Measurements from ENCODE around the gene DCP2.

DCP2 gene

GRCh38 chr5:113039934-113040285 lies 63.3 kb downstream of the DCP2 start:
- H3K4me2 ChIP-seq (ENCODE audit: low read length), result no peak overlapping the region
- H3K9me3 ChIP-seq (ENCODE audit: control insufficient read depth, insufficient read depth, low read length), result no peaks in the 10 kb centered on the region
- no peak overlapping the region for H3K27ac ChIP-seq (ENCODE audit: low read depth, low read length)
- H3K27me3 ChIP-seq (ENCODE audit: control insufficient read depth, low read length), result peaks cover 4% of the 10 kb centered on the region; the same call in 1 of the 2 replicates
- TF ChIP-seq EZH2phosphoT487 (IDR thresholded peaks at IDR 0.05; ENCODE audit: borderline replicate concordance, low read length) (no peak), CTCF (IDR thresholded peaks at IDR 0.05; ENCODE audit: low read depth, low read length, poor library complexity, severe bottlenecking) (no peak)
- H3K79me2 ChIP-seq (ENCODE audit: control insufficient read depth, low read length), result no peaks in the 10 kb centered on the region
- no peaks in the 10 kb centered on the region for H3K9me2 ChIP-seq (replicated peaks; ENCODE audit: control insufficient read depth, low read length)
- no peaks in the 10 kb centered on the region for H3K4me1 ChIP-seq (ENCODE audit: control insufficient read depth, low read length)
- no peaks in the 10 kb centered on the region for H4K20me1 ChIP-seq (ENCODE audit: control insufficient read depth, insufficient read depth, low read depth, low read length)
- no peak overlapping the region for H3K4me3 ChIP-seq (ENCODE audit: low read length)
- no peaks in the 10 kb centered on the region for H3F3A ChIP-seq (ENCODE audit: control insufficient read depth, insufficient read depth)
- H3K36me3 ChIP-seq (ENCODE audit: control insufficient read depth, low read length), result no peaks in the 10 kb centered on the region

- H3K9me2 ChIP-seq (replicated peaks; ENCODE audit: control insufficient read depth, low read length), result no peaks in the 10 kb centered on the region
- H3F3A ChIP-seq (ENCODE audit: control insufficient read depth, insufficient read depth), result no peaks in the 10 kb centered on the region
- no peak overlapping the region for H3K4me2 ChIP-seq (ENCODE audit: low read length)
- no peak overlapping the region for H3K27ac ChIP-seq (ENCODE audit: low read depth, low read length)
- H3K4me3 ChIP-seq (ENCODE audit: low read length), result no peak overlapping the region
- peaks cover 4% of the 10 kb centered on the region; the same call in 1 of the 2 replicates for H3K27me3 ChIP-seq (ENCODE audit: control insufficient read depth, low read length)
- H3K79me2 ChIP-seq (ENCODE audit: control insufficient read depth, low read length), result no peaks in the 10 kb centered on the region
- TF ChIP-seq CTCF (IDR thresholded peaks at IDR 0.05; ENCODE audit: low read depth, low read length, poor library complexity, severe bottlenecking) (no peak), EZH2phosphoT487 (IDR thresholded peaks at IDR 0.05; ENCODE audit: borderline replicate concordance, low read length) (no peak)
- no peaks in the 10 kb centered on the region for H3K4me1 ChIP-seq (ENCODE audit: control insufficient read depth, low read length)
- no peaks in the 10 kb centered on the region for H3K36me3 ChIP-seq (ENCODE audit: control insufficient read depth, low read length)
- no peaks in the 10 kb centered on the region for H4K20me1 ChIP-seq (ENCODE audit: control insufficient read depth, insufficient read depth, low read depth, low read length)
- no peaks in the 10 kb centered on the region for H3K9me3 ChIP-seq (ENCODE audit: control insufficient read depth, insufficient read depth, low read length)
Observed at GRCh38 chr5:113040672-113041260, 64.2 kb downstream of the DCP2 start.

GRCh38 chr5:113042491-113043243 lies 66.1 kb downstream of the DCP2 start:
- Histone ChIP-seq H3F3A (ENCODE audit: control insufficient read depth, insufficient read depth) (no peaks in the 10 kb centered on the region), H3K79me2 (ENCODE audit: control insufficient read depth, low read length) (no peaks in the 10 kb centered on the region), H3K4me1 (ENCODE audit: control insufficient read depth, low read length) (peaks cover 7% of the 10 kb centered on the region), H3K36me3 (ENCODE audit: control insufficient read depth, low read length) (no peaks in the 10 kb centered on the region), H3K9me3 (ENCODE audit: control insufficient read depth, insufficient read depth, low read length) (no peaks in the 10 kb centered on the region), H3K4me2 (ENCODE audit: low read length) (no peak overlapping the region), H3K27ac (ENCODE audit: low read depth, low read length) (no peak overlapping the region), H3K27me3 (ENCODE audit: control insufficient read depth, low read length) (peaks cover 4% of the 10 kb centered on the region; the same call in 1 of the 2 replicates), H4K20me1 (ENCODE audit: control insufficient read depth, insufficient read depth, low read depth, low read length) (no peaks in the 10 kb centered on the region), H3K9me2 (replicated peaks; ENCODE audit: control insufficient read depth, low read length) (no peaks in the 10 kb centered on the region), H3K4me3 (ENCODE audit: low read length) (no peak overlapping the region)
- no peak for TF ChIP-seq CTCF (IDR thresholded peaks at IDR 0.05; ENCODE audit: low read depth, low read length, poor library complexity, severe bottlenecking)
- no peak for TF ChIP-seq EZH2phosphoT487 (IDR thresholded peaks at IDR 0.05; ENCODE audit: borderline replicate concordance, low read length)
